ENCODE results near the gene UMAD1.
"Not testable (repeated sequence)": the region's sequence is repeated elsewhere in the genome, so short reads cannot be mapped to it uniquely, and the experiment has no call there.

UMAD1 gene

GRCh38 chr7:7816816-7817536 lies 176.4 kb downstream of the UMAD1 start:
- H3K36me3 Mint-ChIP-seq (ENCODE audit: insufficient read depth), result no peaks in the 10 kb centered on the region
- H3K27ac Mint-ChIP-seq, result peak overlapping the region; percentile 79 to 87
- DNase-seq (no peak), ATAC-seq (replicated peaks) (no peak)
- peaks cover 0 to 7% of the 10 kb centered on the region in 2 donors for H3K9me3 Mint-ChIP-seq
- peak overlapping the region; percentile 49 to 80 for H3K4me3 Mint-ChIP-seq
- peaks cover 34 to 40% of the 10 kb centered on the region in 2 donors for H3K4me1 Mint-ChIP-seq (ENCODE audit: low read depth in 2 of 2)
- H3K27me3 Mint-ChIP-seq, result no peaks in the 10 kb centered on the region

DNA sequence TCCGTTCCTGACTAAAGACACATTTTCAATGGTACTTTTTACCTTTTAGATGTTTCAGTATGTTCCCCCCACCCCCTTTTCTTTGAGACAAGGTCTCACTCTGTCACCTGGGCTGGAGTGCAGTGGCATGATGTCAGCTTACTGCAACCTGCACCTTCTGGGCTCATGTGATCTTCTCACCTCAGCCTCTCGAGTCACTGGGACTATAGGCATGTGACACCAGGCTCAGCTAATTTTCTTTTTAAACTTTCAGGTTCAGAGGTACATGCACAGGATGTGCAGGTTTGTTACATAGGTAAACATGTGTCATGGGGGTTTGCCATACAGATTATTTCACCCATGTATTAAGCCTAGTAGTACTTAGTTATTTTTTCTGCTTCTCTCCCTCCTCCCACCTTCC lies 177.2 kb downstream of the UMAD1 start:
- Mint-ChIP-seq H3K27me3 (no peaks in the 10 kb centered on the region), H3K27ac (peak overlapping the region; percentile 62 to 87), H3K4me1 (ENCODE audit: low read depth in 2 of 2) (peaks cover 34 to 40% of the 10 kb centered on the region in 2 donors), H3K36me3 (ENCODE audit: insufficient read depth) (no peaks in the 10 kb centered on the region), H3K4me3 (peak overlapping the region; percentile 26 to 34), H3K9me3 (peaks cover 0 to 7% of the 10 kb centered on the region in 2 donors)
- peak; percentile 69 for ATAC-seq (replicated peaks)
- DNase-seq, result peak in 1 of 3 experiments; percentile 3

GRCh38 chr7:7818179-7818578 lies 177.6 kb downstream of the UMAD1 start:
- peaks cover 34 to 40% of the 10 kb centered on the region in 2 donors for H3K4me1 Mint-ChIP-seq (ENCODE audit: low read depth in 2 of 2)
- not testable (repeated sequence) for ATAC-seq (replicated peaks); H3K4me3 Mint-ChIP-seq; H3K9me3 Mint-ChIP-seq; H3K36me3 Mint-ChIP-seq (ENCODE audit: insufficient read depth); H3K27me3 Mint-ChIP-seq; DNase-seq
- H3K27ac Mint-ChIP-seq, result peak overlapping the region; percentile 62 to 87

- ATAC-seq (replicated peaks) (no peak), DNase-seq (no peak)
- H3K9me3 Mint-ChIP-seq, result peaks cover 0 to 7% of the 10 kb centered on the region in 2 donors
- H3K36me3 Mint-ChIP-seq (ENCODE audit: insufficient read depth), result no peaks in the 10 kb centered on the region
- H3K4me3 Mint-ChIP-seq, result no peak overlapping the region
- H3K4me1 Mint-ChIP-seq (ENCODE audit: low read depth in 2 of 2), result peaks cover 33 to 38% of the 10 kb centered on the region in 2 donors
- peak overlapping the region in 1 of 2 donors; percentile 30 for H3K27ac Mint-ChIP-seq
- H3K27me3 Mint-ChIP-seq, result no peaks in the 10 kb centered on the region
Measured at GRCh38 chr7:7819442-7820247, 179.1 kb downstream of the UMAD1 start.

- Mint-ChIP-seq H3K27me3 (no peaks in the 10 kb centered on the region), H3K36me3 (ENCODE audit: insufficient read depth) (no peaks in the 10 kb centered on the region), H3K9me3 (peaks cover 0 to 3% of the 10 kb centered on the region in 2 donors), H3K27ac (no peak overlapping the region), H3K4me3 (no peak overlapping the region), H3K4me1 (ENCODE audit: low read depth in 2 of 2) (peaks cover 25 to 31% of the 10 kb centered on the region in 2 donors)
- DNase-seq (no peak), ATAC-seq (replicated peaks) (no peak)
Measured at GRCh38 chr7:7820409-7820808, 179.9 kb downstream of the UMAD1 start.

GRCh38 chr7:7820939-7821338 lies 180.4 kb downstream of the UMAD1 start:
- H3K4me1 Mint-ChIP-seq (ENCODE audit: low read depth in 2 of 2), result peaks cover 21 to 26% of the 10 kb centered on the region in 2 donors
- no peak overlapping the region for H3K4me3 Mint-ChIP-seq
- ATAC-seq (replicated peaks), result no peak
- H3K9me3 Mint-ChIP-seq, result no peaks in the 10 kb centered on the region
- H3K27ac Mint-ChIP-seq, result no peak overlapping the region
- DNase-seq, result no peak
- no peaks in the 10 kb centered on the region for H3K27me3 Mint-ChIP-seq
- H3K36me3 Mint-ChIP-seq (ENCODE audit: insufficient read depth), result no peaks in the 10 kb centered on the region

DNA sequence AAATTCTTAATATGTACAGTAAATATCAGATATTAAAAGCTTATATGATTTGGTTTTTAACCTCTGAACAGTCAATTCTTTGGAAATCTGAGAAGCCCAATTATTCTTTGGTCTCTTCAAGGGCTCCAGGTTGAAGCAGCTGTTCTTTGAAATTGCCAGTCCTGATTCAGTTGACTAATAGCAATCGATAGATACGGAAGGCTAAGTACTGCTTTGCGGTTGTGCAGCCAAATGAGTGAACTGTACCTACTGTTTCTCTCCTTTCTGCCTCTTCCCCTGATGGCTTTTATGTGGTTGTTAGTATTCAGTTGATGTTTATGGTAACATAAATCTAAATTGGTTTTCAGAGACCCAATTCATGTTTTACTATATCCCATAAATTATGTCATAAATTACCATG lies 181.0 kb downstream of the UMAD1 start:
- ATAC-seq (replicated peaks) (no peak), DNase-seq (no peak)
- Mint-ChIP-seq H3K27ac (no peak overlapping the region), H3K36me3 (ENCODE audit: insufficient read depth) (no peaks in the 10 kb centered on the region), H3K4me3 (no peak overlapping the region), H3K4me1 (ENCODE audit: low read depth in 2 of 2) (peaks cover 17 to 20% of the 10 kb centered on the region in 2 donors), H3K27me3 (no peaks in the 10 kb centered on the region), H3K9me3 (no peaks in the 10 kb centered on the region)

DNA sequence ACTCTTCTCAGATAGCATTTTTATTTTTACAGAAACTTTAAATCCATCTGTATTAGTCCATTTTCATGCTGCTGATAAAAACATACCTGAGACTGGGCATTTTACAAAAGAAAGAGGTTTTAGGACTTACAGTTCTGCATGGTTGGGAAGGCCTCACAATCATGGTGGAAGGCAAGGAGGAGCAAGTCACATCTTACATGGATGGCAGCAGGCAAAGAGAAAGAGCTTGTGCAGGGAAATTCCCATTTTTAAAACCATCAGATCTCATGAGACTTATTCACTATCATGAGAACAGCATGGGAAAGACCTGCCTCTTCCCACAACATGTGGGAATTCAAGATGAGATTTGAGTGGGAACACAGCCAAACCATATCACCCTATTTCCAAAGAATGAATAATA lies 184.7 kb downstream of the UMAD1 start:
- H3K27me3 Mint-ChIP-seq; H3K4me1 Mint-ChIP-seq (ENCODE audit: low read depth in 2 of 2); ATAC-seq (replicated peaks); H3K27ac Mint-ChIP-seq; H3K36me3 Mint-ChIP-seq (ENCODE audit: insufficient read depth); H3K9me3 Mint-ChIP-seq; H3K4me3 Mint-ChIP-seq; DNase-seq: not testable (repeated sequence)

DNA sequence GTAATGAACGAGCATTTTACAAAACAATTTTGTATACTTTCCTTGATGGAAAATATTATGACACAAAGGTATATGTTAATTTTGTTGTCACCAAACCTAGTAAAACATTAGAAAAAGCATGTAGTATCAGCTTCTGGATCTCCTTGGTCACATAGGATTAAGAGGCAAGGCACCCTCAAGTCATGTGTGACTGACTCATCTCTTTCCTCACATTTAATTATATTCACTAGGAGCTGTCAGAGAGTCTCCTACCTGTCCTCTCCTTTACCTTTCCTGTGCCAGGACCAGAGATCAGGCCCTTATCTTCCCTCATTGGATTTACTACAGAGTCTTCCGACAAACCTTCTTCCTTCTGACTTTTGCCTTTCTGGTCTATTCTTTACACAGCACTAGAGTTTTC lies 189.1 kb downstream of the UMAD1 start:
- H3K27ac Mint-ChIP-seq, result no peak overlapping the region
- no peaks in the 10 kb centered on the region for H3K36me3 Mint-ChIP-seq (ENCODE audit: insufficient read depth)
- ATAC-seq (replicated peaks) (no peak), DNase-seq (no peak)
- H3K9me3 Mint-ChIP-seq, result no peaks in the 10 kb centered on the region
- H3K27me3 Mint-ChIP-seq, result no peaks in the 10 kb centered on the region
- no peak overlapping the region for H3K4me3 Mint-ChIP-seq
- H3K4me1 Mint-ChIP-seq (ENCODE audit: low read depth in 2 of 2), result peaks cover 4 to 13% of the 10 kb centered on the region in 2 donors

- DNase-seq (no peak), ATAC-seq (replicated peaks) (no peak)
- no peaks in the 10 kb centered on the region for H3K9me3 Mint-ChIP-seq
- no peaks in the 10 kb centered on the region for H3K27me3 Mint-ChIP-seq
- peaks cover 4 to 13% of the 10 kb centered on the region in 2 donors for H3K4me1 Mint-ChIP-seq (ENCODE audit: low read depth in 2 of 2)
- no peak overlapping the region for H3K4me3 Mint-ChIP-seq
- H3K27ac Mint-ChIP-seq, result no peak overlapping the region
- H3K36me3 Mint-ChIP-seq (ENCODE audit: insufficient read depth), result no peaks in the 10 kb centered on the region
Measured at GRCh38 chr7:7830122-7830878, 189.7 kb downstream of the UMAD1 start.

- Mint-ChIP-seq H3K4me3 (no peak overlapping the region), H3K9me3 (no peaks in the 10 kb centered on the region), H3K27me3 (no peaks in the 10 kb centered on the region), H3K27ac (no peak overlapping the region), H3K36me3 (ENCODE audit: insufficient read depth) (no peaks in the 10 kb centered on the region), H3K4me1 (ENCODE audit: low read depth in 2 of 2) (peaks cover 4 to 13% of the 10 kb centered on the region in 2 donors)
- DNase-seq, result no peak
- ATAC-seq (replicated peaks), result no peak
Measured at GRCh38 chr7:7832518-7832917, 192.0 kb downstream of the UMAD1 start.

DNA sequence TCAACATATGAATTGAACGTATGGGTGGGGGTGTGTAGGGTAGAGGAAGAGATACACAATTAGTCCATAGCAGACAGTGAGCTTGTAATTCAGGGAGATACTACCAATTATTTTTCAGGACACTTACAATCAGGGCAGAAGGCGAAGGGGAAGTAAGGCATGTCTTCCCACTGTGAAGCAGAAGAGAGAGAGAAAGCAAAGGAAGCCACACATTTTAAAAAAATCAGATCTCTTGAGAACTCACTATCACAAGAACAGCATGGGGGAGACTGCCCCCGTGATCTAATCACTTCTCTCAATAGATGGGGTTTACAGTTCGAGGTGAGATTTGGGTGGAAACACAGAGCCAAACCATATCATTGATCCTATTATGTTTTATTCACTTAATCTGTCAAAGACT lies 194.2 kb downstream of the UMAD1 start:
- H3K36me3 Mint-ChIP-seq (ENCODE audit: insufficient read depth), result no peaks in the 10 kb centered on the region
- ATAC-seq (replicated peaks) (no peak), DNase-seq (no peak)
- H3K9me3 Mint-ChIP-seq, result no peaks in the 10 kb centered on the region
- H3K27ac Mint-ChIP-seq, result no peak overlapping the region
- no peak overlapping the region for H3K4me3 Mint-ChIP-seq
- no peaks in the 10 kb centered on the region for H3K27me3 Mint-ChIP-seq
- H3K4me1 Mint-ChIP-seq (ENCODE audit: low read depth in 2 of 2), result peaks cover 4 to 10% of the 10 kb centered on the region in 2 donors

GRCh38 chr7:7841027-7841426 lies 200.5 kb downstream of the UMAD1 start:
- H3K27ac Mint-ChIP-seq, result peak overlapping the region in 1 of 2 donors; percentile 51
- DNase-seq (no peak), ATAC-seq (replicated peaks) (no peak)
- no peak overlapping the region for H3K4me3 Mint-ChIP-seq
- H3K36me3 Mint-ChIP-seq (ENCODE audit: insufficient read depth), result no peaks in the 10 kb centered on the region
- H3K4me1 Mint-ChIP-seq (ENCODE audit: low read depth in 2 of 2), result peaks cover 0 to 3% of the 10 kb centered on the region in 2 donors
- no peaks in the 10 kb centered on the region for H3K27me3 Mint-ChIP-seq
- H3K9me3 Mint-ChIP-seq, result no peaks in the 10 kb centered on the region
